Cardiac fibroblast (primary cell): Measurements from ENCODE around the gene CPE.

Experiments used
- DNase-seq, 2 donors: peaks; one replicate each; pipeline versions ENCODE4 v3.0.0 to v3.0.0-alpha.2; 2010; ENCODE audit warnings: low read depth in 2 of 2
- H3K4me3 ChIP-seq, 2 donors: replicated peaks in 1 of 2; 1 replicate in 1 of 2; 2 replicates in 1 of 2; pipeline ENCODE4 v1.5.1; 2011; ENCODE audit warnings: low read depth in 2 of 2, low read length in 2 of 2, mild to moderate bottlenecking in 2 of 2, moderate library complexity in 1 of 2
- CTCF ChIP-seq: IDR thresholded peaks from one replicate; pipeline ENCODE4 v1.5.1; 2011; ENCODE audit warnings: low read depth, mild to moderate bottlenecking, low read length, inconsistent platforms

CPE gene

GRCh38 chr4:165519591-165519990 lies 140.8 kb downstream of the CPE start:
- no peak for TF ChIP-seq CTCF
- no peak for DNase-seq
- no peak overlapping the region for H3K4me3 ChIP-seq

GRCh38 chr4:165520086-165520485 lies 141.3 kb downstream of the CPE start:
- no peak for TF ChIP-seq CTCF
- H3K4me3 ChIP-seq = no peak overlapping the region
- DNase-seq = no peak

- no peak for TF ChIP-seq CTCF
- no peak for DNase-seq
- H3K4me3 ChIP-seq = no peak overlapping the region
These were observed 143.2 kb downstream of the CPE start for GRCh38 chr4:165522050-165522449.

GRCh38 chr4:165524532-165525190 lies 145.9 kb downstream of the CPE start:
- no peak overlapping the region for H3K4me3 ChIP-seq
- no peak for TF ChIP-seq CTCF
- DNase-seq = peak; percentile 29 to 86

- DNase-seq = no peak
- H3K4me3 ChIP-seq = no peak overlapping the region
- TF ChIP-seq CTCF = no peak
These were observed 154.2 kb downstream of the CPE start for GRCh38 chr4:165532976-165533375.

- DNase-seq = peak; percentile 75 to 83
- H3K4me3 ChIP-seq = no peak overlapping the region
- peak; percentile 35 for TF ChIP-seq CTCF
These were observed 158.3 kb downstream of the CPE start for GRCh38 chr4:165537028-165537648.
